G401.6 (cell line): Measurements from ENCODE around the gene CNBD2.
"Not testable (repeated sequence)": the region's sequence is repeated elsewhere in the genome, so short reads cannot be mapped to it uniquely, and the experiment has no call there.

Experiments
- FAIRE-seq: peaks from 2 replicates; lab custom pipeline; 2012; peaks lifted over from hg19 to GRCh38; lab: Jason Lieb, UNC

The CNBD2 gene

GRCh38 chr20:36063916-36064657, 95.7 kb downstream of the CNBD2 start:
- FAIRE-seq: no peak

GRCh38 chr20:36064658-36065426, 96.5 kb downstream of the CNBD2 start:
- FAIRE-seq: peak; percentile 19

- no peak for FAIRE-seq
Measured at GRCh38 chr20:36065427-36065998, 97.1 kb downstream of the CNBD2 start.

GRCh38 chr20:36066777-36067176, 98.4 kb downstream of the CNBD2 start:
- FAIRE-seq: no peak

GRCh38 chr20:36068526-36068925, 100.1 kb downstream of the CNBD2 start:
- not testable (repeated sequence) for FAIRE-seq

- no peak for FAIRE-seq
Measured at GRCh38 chr20:36070451-36070850, 102.1 kb downstream of the CNBD2 start.

GRCh38 chr20:36071848-36072247, 103.5 kb downstream of the CNBD2 start:
- no peak for FAIRE-seq

GRCh38 chr20:36074983-36075382, 106.6 kb downstream of the CNBD2 start:
- FAIRE-seq: no peak

GRCh38 chr20:36077762-36078161, 109.4 kb downstream of the CNBD2 start:
- not testable (repeated sequence) for FAIRE-seq

GRCh38 chr20:36079486-36079885, 111.1 kb downstream of the CNBD2 start:
- no peak for FAIRE-seq

GRCh38 chr20:36079984-36080383, 111.6 kb downstream of the CNBD2 start:
- not testable (repeated sequence) for FAIRE-seq
